HepG2 (cell line): ENCODE measurements around the gene CALY. TPM values are rescaled to one million over a fixed set of nuclear protein-coding genes. Genes with fewer than 3 reads are reported as not detected.

Experiments
- ATAC-seq: fragments of 200-7000 bp; cut with Tn5 transposase; 3 replicates; pipeline ENCODE4 v1.9.1; 2020; ENCODE audit warnings: mild to moderate bottlenecking, moderate library complexity
- BruUV-seq: library from RNA; stranded (reverse); fragments of 400-500 nt; replicated peaks from 2 replicates; lab custom pipeline; 2021; lab: Mats Ljungman, UMichigan
- CTCF ChIA-PET: fragments of 300-600 bp; formaldehyde crosslinking; extraction: SDS; loops from one replicate; lab custom pipeline; 2021; ENCODE audit warnings: low total read pairs, inconsistent platforms, low intra/inter-chr PET ratio; lab: Yijun Ruan, JAX
- POLR2A ChIA-PET: fragments of 350-600 bp; sonication (Branson Sonifier 250); formaldehyde crosslinking; loops from one replicate; lab custom pipeline; 2020; ENCODE audit warnings: antibody characterized with exemption, inconsistent platforms; lab: Yijun Ruan, JAX
- DNase-seq: peaks from one replicate; pipeline ENCODE4 v3.0.0-alpha.2; 2015; ENCODE audit warnings: low spot score
- FAIRE-seq: peaks from 3 replicates; lab custom pipeline; 2011; peaks lifted over from hg19 to GRCh38; lab: Jason Lieb, UNC
- H2AFZ ChIP-seq: one replicate; pipeline ENCODE4 v1.6.1; 2011; ENCODE audit warnings: low read length, inconsistent platforms
- H3K27ac ChIP-seq: fragments of 300-600 bp; 3 replicates; pipeline ENCODE4 v1.8.0; 2011; ENCODE audit warnings: mixed run types, mild to moderate bottlenecking, mixed read lengths, low read length, inconsistent platforms; ENCODE audit not compliant: insufficient read depth; ENCODE audit errors: extremely low read length
- H3K27me3 ChIP-seq, 2 experiments: fragments of 200-600 bp in 1 of 2; 2 replicates in 1 of 2; 3 replicates in 1 of 2; pipeline versions ENCODE4 v1.6.0 to v1.8.0; 2011; ENCODE audit warnings: low read length in 2 of 2, mild to moderate bottlenecking in 2 of 2, moderate library complexity in 2 of 2, inconsistent platforms in 1 of 2; ENCODE audit not compliant: insufficient read depth in 2 of 2, control insufficient read depth in 1 of 2
- H3K36me3 ChIP-seq, 2 experiments: fragments of 200-600 bp in 1 of 2; replicated peaks in 1 of 2; 2 replicates in 1 of 2; 3 replicates in 1 of 2; pipeline versions ENCODE4 v1.5.1 to v1.8.0; 2011; ENCODE audit warnings: low read length in 2 of 2, inconsistent platforms in 1 of 2; ENCODE audit not compliant: insufficient read depth in 2 of 2, control insufficient read depth in 1 of 2
- H3K4me1 ChIP-seq: 2 replicates; pipeline ENCODE4 v1.5.1; 2012; ENCODE audit warnings: low read length, inconsistent platforms; ENCODE audit not compliant: insufficient read depth
- H3K4me2 ChIP-seq: 2 replicates; pipeline ENCODE4 v1.6.0; 2011; ENCODE audit warnings: low read depth, low read length, inconsistent platforms
- H3K4me3 ChIP-seq, 3 experiments: fragments of 200-600 bp in 1 of 3; sonication (generic), shearing (Covaris generic) in 1 of 3; replicated peaks in 1 of 3; 2 replicates each; pipeline ENCODE4 v1.5.1; 2011 to 2016; ENCODE audit warnings: low read length in 3 of 3, inconsistent platforms in 2 of 3, low read depth in 2 of 3, mild to moderate bottlenecking in 2 of 3, control low read depth in 1 of 3, mixed read lengths in 1 of 3; ENCODE audit not compliant: insufficient read depth in 1 of 3
- H3K79me2 ChIP-seq: one replicate; pipeline ENCODE4 v1.6.1; 2011; ENCODE audit warnings: low read length, inconsistent platforms; ENCODE audit not compliant: insufficient read depth
- H3K9ac ChIP-seq: 2 replicates; pipeline ENCODE4 v1.6.0; 2011; ENCODE audit warnings: mild to moderate bottlenecking, low read depth, low read length, inconsistent platforms; ENCODE audit not compliant: insufficient read depth
- H3K9me3 ChIP-seq: 2 replicates; pipeline ENCODE4 v1.5.1; 2012; ENCODE audit warnings: mild to moderate bottlenecking, low read length
- H4K20me1 ChIP-seq: 2 replicates; pipeline ENCODE4 v1.6.0; 2011; ENCODE audit warnings: inconsistent platforms, mild to moderate bottlenecking, low read length, moderate library complexity; ENCODE audit not compliant: insufficient read depth
- BRD4 ChIP-seq: sonication (generic); formaldehyde crosslinking; IDR thresholded peaks from 2 replicates; pipeline ENCODE4 v1.4.0; 2020; ENCODE audit warnings: missing genetic modification reagents
- CHD2 ChIP-seq: IDR thresholded peaks from 2 replicates; pipeline ENCODE4 v1.6.1; 2011; ENCODE audit warnings: low read depth, low read length, improper control_type of control experiment
- HNRNPL ChIP-seq: fragments of 200-400 bp; formaldehyde crosslinking; IDR thresholded peaks from 2 replicates; pipeline ENCODE4 v1.6.1; 2017; ENCODE audit warnings: mild to moderate bottlenecking, low read depth, low read length
- KDM4B ChIP-seq: sonication (generic); formaldehyde crosslinking; IDR thresholded peaks from 2 replicates; pipeline ENCODE4 v1.4.0; 2020; ENCODE audit warnings: missing genetic modification reagents
- PLRG1 ChIP-seq: fragments of 450-650 bp; conservative IDR thresholded peaks from 2 replicates; pipeline ENCODE4 v1.6.1; 2016
- PTBP1 ChIP-seq: fragments of 200-400 bp; formaldehyde crosslinking; IDR thresholded peaks from 2 replicates; pipeline ENCODE4 v1.6.1; 2018; ENCODE audit warnings: low read length, low read depth; ENCODE audit not compliant: poor library complexity, severe bottlenecking
- REPIN1 ChIP-seq: sonication (generic); formaldehyde crosslinking; IDR thresholded peaks from 2 replicates; pipeline ENCODE4 v1.8.0; 2022; ENCODE audit warnings: missing genetic modification reagents, low read depth, mild to moderate bottlenecking, borderline replicate concordance
- SUZ12 ChIP-seq: fragments of 150-350 bp; IDR thresholded peaks from 2 replicates; pipeline ENCODE4 v1.6.1; 2014; ENCODE audit warnings: low read depth, low read length
- SYNCRIP ChIP-seq: fragments of 200-400 bp; formaldehyde crosslinking; IDR thresholded peaks from 2 replicates; pipeline ENCODE4 v1.6.1; 2018; ENCODE audit warnings: mild to moderate bottlenecking, low read depth, low read length; ENCODE audit not compliant: insufficient read depth
- ZNF383 ChIP-seq: sonication (generic); formaldehyde crosslinking; IDR thresholded peaks from 2 replicates; pipeline ENCODE4 v1.4.0; 2020; ENCODE audit warnings: missing genetic modification reagents, mild to moderate bottlenecking, borderline replicate concordance
- ZNF407 ChIP-seq: sonication (generic); formaldehyde crosslinking; IDR thresholded peaks from one replicate; pipeline ENCODE4 v1.5.1; 2020; ENCODE audit warnings: mild to moderate bottlenecking, missing genetic modification reagents; ENCODE audit errors: not compliant biosample characterization
- ZNF740 ChIP-seq: sonication (generic); formaldehyde crosslinking; IDR thresholded peaks from 2 replicates; pipeline ENCODE4 v1.4.0; 2020; ENCODE audit warnings: missing genetic modification reagents
- ZNF772 ChIP-seq: sonication (generic); formaldehyde crosslinking; IDR thresholded peaks from 2 replicates; pipeline ENCODE4 v1.5.0; 2020; ENCODE audit warnings: mild to moderate bottlenecking, missing genetic modification reagents
- ZNF879 ChIP-seq: sonication (generic); formaldehyde crosslinking; IDR thresholded peaks from 2 replicates; pipeline ENCODE4 v1.8.1; 2023; ENCODE audit warnings: missing genetic modification reagents
- WGBS: methylation state at CpG from one replicate; pipeline ENCODE4 v1.1.6; 2017; ENCODE audit warnings: low lambda C conversion rate; 5-methylcytosine and 5-hydroxymethylcytosine counted together
- in situ Hi-C: cut with HindIII; loops from 2 replicates; pipeline ENCODE4 v1.10.0; 2017; ENCODE audit warnings: low pct_unique_long_range_greater_than_20kb; ENCODE audit not compliant: extremely low pct_ligation_motif_present
- intact Hi-C: fragments of 100-400 bp; cut with micrococcal nuclease; formaldehyde crosslinking; loops from one replicate; pipeline ENCODE4 v1.10.0; 2022; ENCODE audit not compliant: unreplicated experiment
- polyA plus RNA-seq, 8 experiments: library from polyadenylated mRNA; depleted of rRNA in 3 of 8; stranded (reverse) in 7 of 8; unstranded in 1 of 8; fragments of >200 nt; fragmentation: Illumina TruSeq in 4 of 8; extraction: Trizol in 4 of 8; gene quantifications; 2 replicates each; pipeline versions ENCODE4 v1.2.1 to v1.2.3, GENCODE V29; 2011 to 2016; ENCODE audit warnings: low read depth in 4 of 8, missing spikeins in 1 of 8, mixed read lengths in 1 of 8; ENCODE audit not compliant: insufficient read depth in 1 of 8
- total RNA-seq, 5 experiments: library from RNA; depleted of rRNA; stranded (reverse); fragments of >200 nt; fragmentation: Illumina TruSeq; extraction: Trizol; gene quantifications; 2 replicates each; pipeline ENCODE4 v1.2.3, GENCODE V29; 2016; ENCODE audit warnings: low read depth in 1 of 5

Gene CALY
- total and polyA plus RNA-seq, 2 of the 13 experiments (the other 11 are each of a cell fraction or from before 2014, with no cell fraction given), result 0.08 TPM; not detected in 1

DNA sequence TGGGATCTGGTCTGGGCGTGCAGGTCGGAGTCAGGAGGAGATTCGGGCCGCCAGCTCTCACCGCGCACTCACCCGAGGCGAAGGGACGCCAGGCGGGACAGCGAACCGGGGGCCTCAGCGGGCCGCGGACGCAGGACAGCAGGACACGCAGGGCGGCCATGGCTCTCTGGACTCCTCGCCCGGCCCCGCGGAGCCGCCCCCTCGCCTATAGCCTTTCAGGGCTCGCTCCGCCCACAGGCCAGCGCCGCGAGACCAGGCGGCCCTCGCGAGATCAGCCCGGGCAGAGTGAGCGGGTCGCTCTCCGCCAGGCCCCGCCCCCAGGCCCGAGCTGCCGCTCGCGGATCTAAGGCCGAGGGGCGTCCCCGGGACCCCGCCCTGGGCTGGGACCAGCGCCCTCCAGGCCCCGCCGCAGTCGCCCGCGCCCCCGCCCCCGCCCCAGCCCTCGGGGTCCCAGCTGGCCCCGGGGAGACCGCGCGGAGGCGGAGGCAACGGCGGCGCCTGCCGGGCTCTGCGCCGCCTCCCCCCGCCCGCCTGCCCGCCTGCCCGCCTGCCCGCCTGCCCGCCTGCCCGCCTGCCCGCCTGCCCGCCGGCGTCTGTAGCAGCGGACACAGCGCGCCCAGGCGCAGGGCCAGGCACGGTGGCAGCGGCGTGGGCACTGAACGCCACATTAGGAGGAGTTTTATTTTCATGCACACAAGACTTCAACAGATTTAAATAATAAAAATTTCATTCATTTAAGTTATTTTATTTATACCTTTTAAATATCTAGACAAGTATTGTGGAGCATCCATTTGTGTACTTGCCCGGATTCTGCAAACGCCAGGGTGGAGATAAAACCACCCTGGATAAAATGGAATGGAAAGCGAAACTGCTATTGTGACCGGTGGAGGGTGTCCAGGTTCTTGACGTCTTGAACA lies 36.7 kb upstream of the CALY start, which contains the start of gene ECHS1 (continued):
- no peak for TF ChIP-seq ZNF879 (CRISPR knock-in tag)
- TF ChIP-seq ZNF740, result peak; percentile 69
- peak; percentile 25; the same call in 1 of the 2 replicates for TF ChIP-seq ZNF772
- 0 out of 2 replicates have a peak, but pooled peaks have one; percentile 50 for TF ChIP-seq REPIN1 (CRISPR knock-in tag)
- peak; percentile 65; the same call in 1 of the 2 replicates for TF ChIP-seq BRD4 (CRISPR knock-in tag)
- peak; percentile 99 for TF ChIP-seq CHD2
- no peak for TF ChIP-seq ZNF383
- TF ChIP-seq KDM4B (CRISPR knock-in tag), result 0 out of 2 replicates have a peak, but pooled peaks have one; percentile 37

DNA sequence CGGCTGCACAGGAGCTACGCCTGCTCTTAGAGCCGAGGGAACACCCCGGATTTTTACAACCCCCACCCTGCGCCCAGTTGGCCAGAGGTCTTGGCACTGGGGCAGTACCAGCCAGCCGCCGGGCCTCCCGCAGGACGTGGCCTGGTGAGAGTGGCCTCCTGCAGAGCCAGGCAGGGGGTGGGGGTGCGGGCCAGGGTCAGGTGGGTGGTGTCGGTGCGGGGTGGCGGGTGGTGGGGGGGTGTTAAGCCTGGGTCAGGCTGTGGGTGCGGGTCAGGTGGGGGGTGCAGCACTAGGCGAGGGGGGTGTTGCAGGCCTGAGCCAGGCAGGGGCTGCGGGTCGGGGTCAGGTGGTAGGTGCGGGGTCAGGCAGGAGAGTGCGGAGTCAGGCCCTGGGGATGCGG lies 35.8 kb upstream of the CALY start:
- Histone ChIP-seq H3K9me3 (no peaks in the 10 kb centered on the region), H3K4me3 (peak overlapping the region; percentile 65 to 100 (median 75); a peak in 5 of 6 replicates), H4K20me1 (no peaks in the 10 kb centered on the region), H3K27ac (peak overlapping the region; percentile 21), H3K36me3 (peaks cover 16 to 32% of the 10 kb centered on the region in 2 experiments; a peak in 4 of 5 replicates), H3K79me2 (peaks cover 5% of the 10 kb centered on the region), H3K4me1 (peaks cover 28% of the 10 kb centered on the region), H2AFZ (no peak overlapping the region), H3K9ac (peak overlapping the region; percentile 69), H3K27me3 (peaks cover 0 to 3% of the 10 kb centered on the region in 2 experiments; a peak in 1 of 5 replicates), H3K4me2 (peak overlapping the region; percentile 77)
- 14% methylated on average over 13 of the region's 20 CpGs for WGBS
- DNase-seq, result no peak
- ATAC-seq, result peak; percentile 25
- POLR2A ChIA-PET, result interaction anchor here (1.2 to 4.5 kb wide), 2 partner anchors 8 to 13 kb away, joined by 3 to 55 read pairs; partner anchors contain the start of gene FUOM
- FAIRE-seq, result no peak
- intact Hi-C loops (loop anchor here (2.0 to 10.0 kb wide), 2 partner anchors 14 to 48 kb away; partner anchors contain the start of gene FUOM), in situ Hi-C loops (no loop called here)
- no TSS peak for BruUV-seq
- CTCF ChIA-PET, result no interaction called here
- TF ChIP-seq HNRNPL (peak; percentile 85), PLRG1 (no peak), PTBP1 (no peak), ZNF879 (CRISPR knock-in tag) (no peak), SUZ12 (no peak), SYNCRIP (no peak), ZNF407 (CRISPR knock-in tag) (no peak)
